GM21576 (cell line): ENCODE measurements around the gene SKOR2.

Experiments
- ATAC-seq: cut with Tn5 transposase; IDR thresholded peaks from one replicate; pipeline ENCODE4 v1.9.1; 2021; ENCODE audit warnings: mild to moderate bottlenecking, moderate library complexity; ENCODE audit not compliant: unreplicated experiment

The SKOR2 gene

GRCh38 chr18:47260120-47260923, 8.9 kb upstream of the SKOR2 start:
- no peak for ATAC-seq

- no peak for ATAC-seq
Observed at GRCh38 chr18:47254341-47254939, 3.0 kb upstream of the SKOR2 start.

GRCh38 chr18:47253101-47253654, 1.7 kb upstream of the SKOR2 start:
- no peak for ATAC-seq

GRCh38 chr18:47250391-47251046, 941 bp downstream of the SKOR2 start:
- no peak for ATAC-seq

GRCh38 chr18:47249314-47249981, 2.0 kb downstream of the SKOR2 start:
- no peak for ATAC-seq

- ATAC-seq, result no peak
Observed at GRCh38 chr18:47248604-47249313, 2.7 kb downstream of the SKOR2 start.

- no peak for ATAC-seq
Observed at GRCh38 chr18:47248115-47248603, 3.3 kb downstream of the SKOR2 start.

GRCh38 chr18:47247416-47248114, 3.9 kb downstream of the SKOR2 start:
- no peak for ATAC-seq

- no peak for ATAC-seq
Observed at GRCh38 chr18:47247036-47247415, 4.4 kb downstream of the SKOR2 start.

GRCh38 chr18:47246027-47246971, 5.2 kb downstream of the SKOR2 start:
- no peak for ATAC-seq

- no peak for ATAC-seq
Observed at GRCh38 chr18:47244086-47244485, 7.4 kb downstream of the SKOR2 start.

GRCh38 chr18:47235096-47235495, 16.4 kb downstream of the SKOR2 start:
- no peak for ATAC-seq

- ATAC-seq, result no peak
Observed at GRCh38 chr18:47226660-47227059, 24.8 kb downstream of the SKOR2 start.

- ATAC-seq, result no peak
Observed at GRCh38 chr18:47215554-47216138, 35.8 kb downstream of the SKOR2 start.

- ATAC-seq, result no peak
Observed at GRCh38 chr18:47209171-47209570, 42.3 kb downstream of the SKOR2 start.

GRCh38 chr18:47206945-47207637, 44.4 kb downstream of the SKOR2 start:
- no peak for ATAC-seq

- no peak for ATAC-seq
Observed at GRCh38 chr18:47204908-47205522, 46.4 kb downstream of the SKOR2 start.
